B cell (primary cell): ENCODE measurements around the gene NUSAP1.

Experiments used
- EZH2 ChIP-seq: IDR thresholded peaks from 2 replicates; pipeline ENCODE4 v1.6.1; 2012; ENCODE audit warnings: borderline replicate concordance, low read depth, mild to moderate bottlenecking, moderate library complexity, low read length; ENCODE audit not compliant: insufficient read depth, poor library complexity, severe bottlenecking
- TF ChIP-seq, protein P1 (sequence below): fragments of 200-600 bp; IDR thresholded peaks from one replicate; pipeline ENCODE4 v1.8.0; 2022; ENCODE audit warnings: antibody characterized with exemption, mild to moderate bottlenecking

GRCh38 chr15:41289953-41290352 is 42.7 kb upstream of the NUSAP1 start:
- TF ChIP-seq, protein P1, sequence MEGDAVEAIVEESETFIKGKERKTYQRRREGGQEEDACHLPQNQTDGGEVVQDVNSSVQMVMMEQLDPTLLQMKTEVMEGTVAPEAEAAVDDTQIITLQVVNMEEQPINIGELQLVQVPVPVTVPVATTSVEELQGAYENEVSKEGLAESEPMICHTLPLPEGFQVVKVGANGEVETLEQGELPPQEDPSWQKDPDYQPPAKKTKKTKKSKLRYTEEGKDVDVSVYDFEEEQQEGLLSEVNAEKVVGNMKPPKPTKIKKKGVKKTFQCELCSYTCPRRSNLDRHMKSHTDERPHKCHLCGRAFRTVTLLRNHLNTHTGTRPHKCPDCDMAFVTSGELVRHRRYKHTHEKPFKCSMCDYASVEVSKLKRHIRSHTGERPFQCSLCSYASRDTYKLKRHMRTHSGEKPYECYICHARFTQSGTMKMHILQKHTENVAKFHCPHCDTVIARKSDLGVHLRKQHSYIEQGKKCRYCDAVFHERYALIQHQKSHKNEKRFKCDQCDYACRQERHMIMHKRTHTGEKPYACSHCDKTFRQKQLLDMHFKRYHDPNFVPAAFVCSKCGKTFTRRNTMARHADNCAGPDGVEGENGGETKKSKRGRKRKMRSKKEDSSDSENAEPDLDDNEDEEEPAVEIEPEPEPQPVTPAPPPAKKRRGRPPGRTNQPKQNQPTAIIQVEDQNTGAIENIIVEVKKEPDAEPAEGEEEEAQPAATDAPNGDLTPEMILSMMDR: no peak
- no peak for TF ChIP-seq EZH2
